ENCODE measurements around the gene SMC6. TPM values are rescaled to one million over a fixed set of nuclear protein-coding genes. Genes with fewer than 3 reads are reported as not detected.

Gene SMC6
- total and polyA plus RNA-seq, 10 of the 15 experiments (the other 5 are each of a cell fraction or from before 2014, with no cell fraction given): 12.8 to 63.8 (median 38.8) TPM

DNA sequence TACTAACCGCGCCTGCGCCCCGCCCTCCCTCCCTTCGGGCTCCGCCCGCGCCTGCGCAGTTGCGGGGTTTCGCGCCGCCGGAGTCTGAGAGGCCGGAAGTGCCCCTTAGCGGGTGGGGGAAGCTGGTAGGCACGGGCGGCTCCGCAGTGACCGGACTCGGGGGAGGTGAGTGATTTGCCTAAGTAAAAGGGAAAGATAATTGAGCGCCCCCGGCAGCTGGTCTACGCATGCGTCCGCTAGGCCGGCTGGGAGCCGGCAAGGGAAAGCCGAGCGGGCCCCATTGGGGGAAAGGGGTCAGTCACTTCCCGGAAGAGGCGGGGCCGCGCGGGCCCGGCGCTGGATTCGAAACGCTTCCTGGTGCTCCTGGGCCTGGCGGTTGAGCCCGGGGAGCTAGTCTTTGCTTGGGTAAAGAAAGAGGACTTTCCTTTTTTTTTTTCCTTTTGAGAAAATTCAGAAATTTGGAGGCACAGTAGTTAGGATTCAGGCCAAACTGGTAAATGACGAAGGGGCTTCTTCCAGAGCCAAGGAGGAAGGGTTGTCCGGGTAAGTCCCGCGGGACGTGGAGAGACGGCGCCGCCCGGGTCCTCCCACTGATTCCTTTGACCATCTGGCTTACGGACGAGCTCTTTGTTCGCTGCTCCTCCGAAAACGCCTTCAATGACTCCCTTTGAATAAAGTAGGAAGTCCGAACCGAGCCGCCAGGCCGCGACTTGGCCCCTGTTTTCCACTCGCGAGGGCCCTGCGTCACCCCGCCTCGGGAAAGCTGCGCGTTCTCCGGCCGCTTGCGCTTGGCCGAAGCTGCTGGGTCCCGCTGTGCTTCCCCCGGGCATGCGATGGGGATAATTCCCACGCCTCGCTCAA lies at the start of gene SMC6, which contains the start of gene GEN1 (continued):
- TF ChIP-seq POLR2AphosphoS2 (IDR thresholded peaks at IDR 0.05; ENCODE audit: low read depth, low read length) (no peak), JUND (IDR thresholded peaks at IDR 0.05; ENCODE audit: low read depth, low read length) (no peak), TBL1XR1 (IDR thresholded peaks at IDR 0.05; ENCODE audit: low read depth, low read length) (no peak), HDAC2 (IDR thresholded peaks at IDR 0.05) (no peak), RB1 (IDR thresholded peaks at IDR 0.05; ENCODE audit: borderline replicate concordance) (no peak), KLF5 (IDR thresholded peaks at IDR 0.05; ENCODE audit: partially characterized antibody) (no peak), IRF4 (IDR thresholded peaks at IDR 0.05; ENCODE audit: low read depth, low read length) (no peak), NFIC (IDR thresholded peaks at IDR 0.05; ENCODE audit: low read depth, low read length) (no peak), CEBPB (IDR thresholded peaks at IDR 0.05; ENCODE audit: borderline replicate concordance in 1 of 2, low read depth in 2 of 2, low read length in 2 of 2) (no peak), RBBP5 (conservative IDR thresholded peaks at IDR 0.05) (no peak), ZZZ3 (IDR thresholded peaks at IDR 0.05; ENCODE audit: control insufficient read depth, insufficient read length, low read depth) (no peak), FOXK2 (IDR thresholded peaks at IDR 0.05) (no peak), NR2C2 (IDR thresholded peaks at IDR 0.05; ENCODE audit: borderline replicate concordance, control insufficient read depth, insufficient read length, low read depth) (no peak), MEF2B (IDR thresholded peaks at IDR 0.05; ENCODE audit: partially characterized antibody, poor library complexity, severe bottlenecking) (no peak), SMAD5 (IDR thresholded peaks at IDR 0.05; ENCODE audit: low read depth) (no peak), RAD51 (IDR thresholded peaks at IDR 0.05) (no peak)
- TF ChIP-seq, protein P1, sequence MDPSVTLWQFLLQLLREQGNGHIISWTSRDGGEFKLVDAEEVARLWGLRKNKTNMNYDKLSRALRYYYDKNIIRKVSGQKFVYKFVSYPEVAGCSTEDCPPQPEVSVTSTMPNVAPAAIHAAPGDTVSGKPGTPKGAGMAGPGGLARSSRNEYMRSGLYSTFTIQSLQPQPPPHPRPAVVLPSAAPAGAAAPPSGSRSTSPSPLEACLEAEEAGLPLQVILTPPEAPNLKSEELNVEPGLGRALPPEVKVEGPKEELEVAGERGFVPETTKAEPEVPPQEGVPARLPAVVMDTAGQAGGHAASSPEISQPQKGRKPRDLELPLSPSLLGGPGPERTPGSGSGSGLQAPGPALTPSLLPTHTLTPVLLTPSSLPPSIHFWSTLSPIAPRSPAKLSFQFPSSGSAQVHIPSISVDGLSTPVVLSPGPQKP (IDR thresholded peaks at IDR 0.05; ENCODE audit: low read depth, low read length): peak; percentile 69
- TF ChIP-seq, protein P2, sequence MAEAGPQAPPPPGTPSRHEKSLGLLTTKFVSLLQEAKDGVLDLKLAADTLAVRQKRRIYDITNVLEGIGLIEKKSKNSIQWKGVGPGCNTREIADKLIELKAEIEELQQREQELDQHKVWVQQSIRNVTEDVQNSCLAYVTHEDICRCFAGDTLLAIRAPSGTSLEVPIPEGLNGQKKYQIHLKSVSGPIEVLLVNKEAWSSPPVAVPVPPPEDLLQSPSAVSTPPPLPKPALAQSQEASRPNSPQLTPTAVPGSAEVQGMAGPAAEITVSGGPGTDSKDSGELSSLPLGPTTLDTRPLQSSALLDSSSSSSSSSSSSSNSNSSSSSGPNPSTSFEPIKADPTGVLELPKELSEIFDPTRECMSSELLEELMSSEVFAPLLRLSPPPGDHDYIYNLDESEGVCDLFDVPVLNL (IDR thresholded peaks at IDR 0.05; ENCODE audit: low read depth, low read length): peak; percentile 98
- TF ChIP-seq, protein P3, sequence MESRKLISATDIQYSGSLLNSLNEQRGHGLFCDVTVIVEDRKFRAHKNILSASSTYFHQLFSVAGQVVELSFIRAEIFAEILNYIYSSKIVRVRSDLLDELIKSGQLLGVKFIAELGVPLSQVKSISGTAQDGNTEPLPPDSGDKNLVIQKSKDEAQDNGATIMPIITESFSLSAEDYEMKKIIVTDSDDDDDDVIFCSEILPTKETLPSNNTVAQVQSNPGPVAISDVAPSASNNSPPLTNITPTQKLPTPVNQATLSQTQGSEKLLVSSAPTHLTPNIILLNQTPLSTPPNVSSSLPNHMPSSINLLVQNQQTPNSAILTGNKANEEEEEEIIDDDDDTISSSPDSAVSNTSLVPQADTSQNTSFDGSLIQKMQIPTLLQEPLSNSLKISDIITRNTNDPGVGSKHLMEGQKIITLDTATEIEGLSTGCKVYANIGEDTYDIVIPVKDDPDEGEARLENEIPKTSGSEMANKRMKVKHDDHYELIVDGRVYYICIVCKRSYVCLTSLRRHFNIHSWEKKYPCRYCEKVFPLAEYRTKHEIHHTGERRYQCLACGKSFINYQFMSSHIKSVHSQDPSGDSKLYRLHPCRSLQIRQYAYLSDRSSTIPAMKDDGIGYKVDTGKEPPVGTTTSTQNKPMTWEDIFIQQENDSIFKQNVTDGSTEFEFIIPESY (IDR thresholded peaks at IDR 0.05): no peak
- TF ChIP-seq, protein P4, sequence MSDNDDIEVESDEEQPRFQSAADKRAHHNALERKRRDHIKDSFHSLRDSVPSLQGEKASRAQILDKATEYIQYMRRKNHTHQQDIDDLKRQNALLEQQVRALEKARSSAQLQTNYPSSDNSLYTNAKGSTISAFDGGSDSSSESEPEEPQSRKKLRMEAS (IDR thresholded peaks at IDR 0.05; ENCODE audit: low read depth, low read length): no peak; the same call in 1 of the 2 replicates
- TF ChIP-seq, protein P5, sequence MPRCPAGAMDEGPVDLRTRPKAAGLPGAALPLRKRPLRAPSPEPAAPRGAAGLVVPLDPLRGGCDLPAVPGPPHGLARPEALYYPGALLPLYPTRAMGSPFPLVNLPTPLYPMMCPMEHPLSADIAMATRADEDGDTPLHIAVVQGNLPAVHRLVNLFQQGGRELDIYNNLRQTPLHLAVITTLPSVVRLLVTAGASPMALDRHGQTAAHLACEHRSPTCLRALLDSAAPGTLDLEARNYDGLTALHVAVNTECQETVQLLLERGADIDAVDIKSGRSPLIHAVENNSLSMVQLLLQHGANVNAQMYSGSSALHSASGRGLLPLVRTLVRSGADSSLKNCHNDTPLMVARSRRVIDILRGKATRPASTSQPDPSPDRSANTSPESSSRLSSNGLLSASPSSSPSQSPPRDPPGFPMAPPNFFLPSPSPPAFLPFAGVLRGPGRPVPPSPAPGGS (IDR thresholded peaks at IDR 0.05; ENCODE audit: borderline replicate concordance, insufficient read depth, low read depth, low read length, poor library complexity, severe bottlenecking): no peak
- TF ChIP-seq, protein P6, sequence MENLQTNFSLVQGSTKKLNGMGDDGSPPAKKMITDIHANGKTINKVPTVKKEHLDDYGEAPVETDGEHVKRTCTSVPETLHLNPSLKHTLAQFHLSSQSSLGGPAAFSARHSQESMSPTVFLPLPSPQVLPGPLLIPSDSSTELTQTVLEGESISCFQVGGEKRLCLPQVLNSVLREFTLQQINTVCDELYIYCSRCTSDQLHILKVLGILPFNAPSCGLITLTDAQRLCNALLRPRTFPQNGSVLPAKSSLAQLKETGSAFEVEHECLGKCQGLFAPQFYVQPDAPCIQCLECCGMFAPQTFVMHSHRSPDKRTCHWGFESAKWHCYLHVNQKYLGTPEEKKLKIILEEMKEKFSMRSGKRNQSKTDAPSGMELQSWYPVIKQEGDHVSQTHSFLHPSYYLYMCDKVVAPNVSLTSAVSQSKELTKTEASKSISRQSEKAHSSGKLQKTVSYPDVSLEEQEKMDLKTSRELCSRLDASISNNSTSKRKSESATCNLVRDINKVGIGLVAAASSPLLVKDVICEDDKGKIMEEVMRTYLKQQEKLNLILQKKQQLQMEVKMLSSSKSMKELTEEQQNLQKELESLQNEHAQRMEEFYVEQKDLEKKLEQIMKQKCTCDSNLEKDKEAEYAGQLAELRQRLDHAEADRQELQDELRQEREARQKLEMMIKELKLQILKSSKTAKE (IDR thresholded peaks at IDR 0.05; ENCODE audit: low read depth, poor library complexity, severe bottlenecking): peak; percentile 22
